GM19455 (cell line): ENCODE data around the gene DUS1L.

Source experiments
- ATAC-seq: cut with Tn5 transposase; IDR thresholded peaks from one replicate; pipeline ENCODE4 v1.9.1; 2021; ENCODE audit not compliant: unreplicated experiment

The DUS1L gene

GRCh38 chr17:82016061-82016874 is 49.3 kb downstream of the DUS1L start:
- ATAC-seq, result no peak

- no peak for ATAC-seq
These were observed 50.2 kb downstream of the DUS1L start for GRCh38 chr17:82015311-82015971.

GRCh38 chr17:82014971-82015310 is 50.7 kb downstream of the DUS1L start:
- ATAC-seq, result no peak

- no peak for ATAC-seq
These were observed 51.2 kb downstream of the DUS1L start for GRCh38 chr17:82014432-82014831.

- ATAC-seq, result no peak
These were observed 51.8 kb downstream of the DUS1L start for GRCh38 chr17:82013772-82014321.

- ATAC-seq, result no peak
These were observed 52.3 kb downstream of the DUS1L start for GRCh38 chr17:82013341-82013740.

- no peak for ATAC-seq
These were observed 52.8 kb downstream of the DUS1L start for GRCh38 chr17:82012640-82013295.

GRCh38 chr17:82012261-82012639 is 53.4 kb downstream of the DUS1L start:
- no peak for ATAC-seq

- no peak for ATAC-seq
These were observed 53.9 kb downstream of the DUS1L start for GRCh38 chr17:82011617-82012187.

GRCh38 chr17:82010575-82011525 is 54.8 kb downstream of the DUS1L start:
- ATAC-seq, result no peak

- no peak for ATAC-seq
These were observed 56.2 kb downstream of the DUS1L start for GRCh38 chr17:82009413-82009812.

GRCh38 chr17:82008941-82009405 is 56.6 kb downstream of the DUS1L start:
- ATAC-seq, result no peak

- ATAC-seq, result no peak
These were observed 57.2 kb downstream of the DUS1L start for GRCh38 chr17:82008258-82008940.
